ENCODE results near the gene UPF1. TPM values are rescaled to one million over a fixed set of nuclear protein-coding genes. Genes with fewer than 3 reads are reported as not detected.

The UPF1 gene
- total and polyA plus RNA-seq, 2 of the 13 experiments (the other 11 are each of a cell fraction or from before 2014, with no cell fraction given): 16.9 to 41.8 TPM

DNA sequence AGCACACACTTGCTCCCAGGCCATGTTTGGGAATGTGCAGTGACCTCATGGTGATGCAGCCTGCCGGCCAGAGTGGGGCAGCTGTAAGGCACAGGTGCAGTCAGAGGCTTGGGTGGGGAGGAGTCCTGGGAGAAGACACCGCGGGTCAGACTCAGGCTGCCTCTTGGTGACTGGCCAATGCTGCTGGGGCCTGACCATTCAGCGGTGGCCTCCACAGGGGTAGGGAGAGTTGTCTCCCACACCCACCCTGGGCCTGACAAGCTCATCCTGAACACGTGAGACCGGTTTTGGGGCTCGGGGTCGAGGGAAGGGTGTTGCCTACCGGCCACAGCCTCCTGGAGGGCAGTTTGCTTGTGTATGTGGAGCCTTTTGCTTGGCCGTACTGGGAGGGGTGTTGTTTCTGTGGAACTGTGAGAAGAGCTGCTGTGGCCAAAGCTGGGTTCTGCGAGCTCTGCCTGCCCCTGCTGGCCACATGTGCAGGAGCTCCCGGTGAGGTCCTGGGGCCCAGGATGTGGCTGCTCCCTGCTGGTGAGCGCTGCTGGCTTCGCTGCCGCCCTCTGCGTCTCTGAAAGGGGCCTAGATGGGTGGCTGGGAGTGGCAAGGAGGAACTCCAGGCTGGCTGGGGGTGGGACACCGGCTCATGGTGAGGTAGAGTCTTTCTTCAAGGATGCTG is 22.1 kb downstream of the UPF1 start (continued):
- TF ChIP-seq, protein P1, sequence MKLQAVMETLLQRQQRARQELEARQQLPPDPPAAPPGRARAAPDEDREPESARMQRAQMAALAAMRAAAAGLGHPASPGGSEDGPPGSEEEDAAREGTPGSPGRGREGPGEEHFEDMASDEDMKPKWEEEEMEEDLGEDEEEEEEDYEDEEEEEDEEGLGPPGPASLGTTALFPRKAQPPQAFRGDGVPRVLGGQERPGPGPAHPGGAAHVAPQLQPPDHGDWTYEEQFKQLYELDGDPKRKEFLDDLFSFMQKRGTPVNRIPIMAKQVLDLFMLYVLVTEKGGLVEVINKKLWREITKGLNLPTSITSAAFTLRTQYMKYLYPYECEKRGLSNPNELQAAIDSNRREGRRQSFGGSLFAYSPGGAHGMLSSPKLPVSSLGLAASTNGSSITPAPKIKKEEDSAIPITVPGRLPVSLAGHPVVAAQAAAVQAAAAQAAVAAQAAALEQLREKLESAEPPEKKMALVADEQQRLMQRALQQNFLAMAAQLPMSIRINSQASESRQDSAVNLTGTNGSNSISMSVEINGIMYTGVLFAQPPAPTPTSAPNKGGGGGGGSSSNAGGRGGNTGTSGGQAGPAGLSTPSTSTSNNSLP (IDR thresholded peaks at IDR 0.05; ENCODE audit: low read depth, low read length): no peak
- TF ChIP-seq, protein P2, sequence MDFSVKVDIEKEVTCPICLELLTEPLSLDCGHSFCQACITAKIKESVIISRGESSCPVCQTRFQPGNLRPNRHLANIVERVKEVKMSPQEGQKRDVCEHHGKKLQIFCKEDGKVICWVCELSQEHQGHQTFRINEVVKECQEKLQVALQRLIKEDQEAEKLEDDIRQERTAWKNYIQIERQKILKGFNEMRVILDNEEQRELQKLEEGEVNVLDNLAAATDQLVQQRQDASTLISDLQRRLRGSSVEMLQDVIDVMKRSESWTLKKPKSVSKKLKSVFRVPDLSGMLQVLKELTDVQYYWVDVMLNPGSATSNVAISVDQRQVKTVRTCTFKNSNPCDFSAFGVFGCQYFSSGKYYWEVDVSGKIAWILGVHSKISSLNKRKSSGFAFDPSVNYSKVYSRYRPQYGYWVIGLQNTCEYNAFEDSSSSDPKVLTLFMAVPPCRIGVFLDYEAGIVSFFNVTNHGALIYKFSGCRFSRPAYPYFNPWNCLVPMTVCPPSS (IDR thresholded peaks at IDR 0.05): no peak
- peak; percentile 33 for TF ChIP-seq STAG1 (CRISPR knock-in tag; IDR thresholded peaks at IDR 0.05)
- peak; percentile 21 for TF ChIP-seq RBM22 (optimal IDR thresholded peaks at IDR 0.05; ENCODE audit: low read length)
- no peak for TF ChIP-seq ATF7-NPFF (CRISPR knock-in tag; IDR thresholded peaks at IDR 0.05; ENCODE audit: low read depth)
- no peak for TF ChIP-seq REL (CRISPR knock-in tag; conservative IDR thresholded peaks at IDR 0.05)

DNA sequence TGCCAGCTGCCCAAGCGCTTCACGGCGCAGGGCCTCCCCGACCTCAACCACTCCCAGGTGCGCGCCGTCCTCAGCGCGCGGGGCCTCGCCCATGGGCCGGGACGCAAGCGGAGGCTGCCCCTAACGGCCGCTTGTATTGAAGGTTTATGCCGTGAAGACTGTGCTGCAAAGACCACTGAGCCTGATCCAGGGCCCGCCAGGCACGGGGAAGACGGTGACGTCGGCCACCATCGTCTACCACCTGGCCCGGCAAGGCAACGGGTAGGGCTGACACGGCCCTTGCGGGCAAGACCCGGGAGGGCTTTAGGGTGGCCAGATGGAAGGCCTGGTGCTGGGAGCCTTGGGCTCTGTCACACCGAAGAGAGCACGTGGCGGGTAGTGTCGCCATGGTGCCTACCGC is 23.2 kb downstream of the UPF1 start:
- BruUV-seq (replicated peaks): no TSS peak
- POLR2A ChIA-PET: no interaction called here
- in situ Hi-C loops (cut with HindIII; ENCODE audit: extremely low pct_ligation_motif_present, low pct_unique_long_range_greater_than_20kb) (no loop called here), intact Hi-C loops (cut with micrococcal nuclease; ENCODE audit: unreplicated experiment) (no loop called here)
- Histone ChIP-seq H3K27me3 (ENCODE audit: control insufficient read depth in 1 of 2, insufficient read depth in 2 of 2, low read length in 2 of 2) (no peaks in the 10 kb centered on the region), H4K20me1 (ENCODE audit: insufficient read depth, low read length) (peaks cover 10% of the 10 kb centered on the region; the same call in 1 of the 2 replicates), H3K27ac (ENCODE audit: extremely low read length, insufficient read depth, low read length) (no peak overlapping the region), H3K9ac (ENCODE audit: insufficient read depth, low read depth, low read length) (no peak overlapping the region), H3K36me3 (replicated peaks in 1 of 2; ENCODE audit: control insufficient read depth in 1 of 2, insufficient read depth in 2 of 2, low read length in 2 of 2) (peaks cover 73 to 98% of the 10 kb centered on the region in 2 experiments), H3K4me3 (replicated peaks in 1 of 3; ENCODE audit: insufficient read depth in 1 of 3, low read depth in 2 of 3, low read length in 3 of 3) (no peak overlapping the region), H3K4me2 (ENCODE audit: low read depth, low read length) (no peak overlapping the region), H3K79me2 (ENCODE audit: insufficient read depth, low read length) (no peaks in the 10 kb centered on the region), H3K4me1 (ENCODE audit: insufficient read depth, low read length) (no peaks in the 10 kb centered on the region), H3K9me3 (ENCODE audit: low read length) (no peaks in the 10 kb centered on the region), H2AFZ (ENCODE audit: low read length) (no peak overlapping the region)
- FAIRE-seq (no peak), ATAC-seq (no peak), DNase-seq (ENCODE audit: low spot score) (no peak)
- CTCF ChIA-PET (ENCODE audit: low intra/inter-chr PET ratio, low total read pairs): no interaction called here
- 99% methylated on average over 22 of the region's 33 CpGs for WGBS (ENCODE audit: low lambda C conversion rate)
- TF ChIP-seq, protein P3, sequence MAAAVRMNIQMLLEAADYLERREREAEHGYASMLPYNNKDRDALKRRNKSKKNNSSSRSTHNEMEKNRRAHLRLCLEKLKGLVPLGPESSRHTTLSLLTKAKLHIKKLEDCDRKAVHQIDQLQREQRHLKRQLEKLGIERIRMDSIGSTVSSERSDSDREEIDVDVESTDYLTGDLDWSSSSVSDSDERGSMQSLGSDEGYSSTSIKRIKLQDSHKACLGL (CRISPR knock-in tag; IDR thresholded peaks at IDR 0.05): no peak
- TF ChIP-seq PTBP1 (IDR thresholded peaks at IDR 0.05; ENCODE audit: low read depth, low read length, poor library complexity, severe bottlenecking) (no peak), PCBP1 (IDR thresholded peaks at IDR 0.05; ENCODE audit: borderline replicate concordance, low read depth, low read length) (no peak), AGO2 (optimal IDR thresholded peaks at IDR 0.05; ENCODE audit: low read depth, low read length) (peak; percentile 85), NR2F1 (CRISPR knock-in tag; IDR thresholded peaks at IDR 0.05) (no peak), ZNF879 (CRISPR knock-in tag; IDR thresholded peaks at IDR 0.05) (no peak), NFE2L2 (IDR thresholded peaks at IDR 0.05; ENCODE audit: low read length) (no peak), HOXA7 (CRISPR knock-in tag; IDR thresholded peaks at IDR 0.05) (no peak), TOPORS (CRISPR knock-in tag; IDR thresholded peaks at IDR 0.05) (no peak)
- TF ChIP-seq, protein P4, sequence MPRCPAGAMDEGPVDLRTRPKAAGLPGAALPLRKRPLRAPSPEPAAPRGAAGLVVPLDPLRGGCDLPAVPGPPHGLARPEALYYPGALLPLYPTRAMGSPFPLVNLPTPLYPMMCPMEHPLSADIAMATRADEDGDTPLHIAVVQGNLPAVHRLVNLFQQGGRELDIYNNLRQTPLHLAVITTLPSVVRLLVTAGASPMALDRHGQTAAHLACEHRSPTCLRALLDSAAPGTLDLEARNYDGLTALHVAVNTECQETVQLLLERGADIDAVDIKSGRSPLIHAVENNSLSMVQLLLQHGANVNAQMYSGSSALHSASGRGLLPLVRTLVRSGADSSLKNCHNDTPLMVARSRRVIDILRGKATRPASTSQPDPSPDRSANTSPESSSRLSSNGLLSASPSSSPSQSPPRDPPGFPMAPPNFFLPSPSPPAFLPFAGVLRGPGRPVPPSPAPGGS (CRISPR knock-in tag; IDR thresholded peaks at IDR 0.05): no peak

All from HepG2 (cell line).